ENCODE data around the gene TTC39A.
"Not testable (repeated sequence)": the region's sequence is repeated elsewhere in the genome, so short reads cannot be mapped to it uniquely, and the experiment has no call there.

TTC39A gene

GRCh38 chr1:51325391-51325790 lies 5.0 kb downstream of the TTC39A start:
- no peak for DNase-seq (ENCODE audit: low read depth)
- TF ChIP-seq CTCF (IDR thresholded peaks at IDR 0.05; ENCODE audit: control insufficient read depth, insufficient read depth, low read depth, low read length, missing control alignments), result no peak
- no peak overlapping the region for H3K4me3 ChIP-seq (ENCODE audit: control insufficient read depth, low read depth, low read length)

GRCh38 chr1:51325011-51325385 lies 5.4 kb downstream of the TTC39A start:
- not testable (repeated sequence) for DNase-seq (ENCODE audit: low read depth); H3K4me3 ChIP-seq (ENCODE audit: control insufficient read depth, low read depth, low read length)

- DNase-seq (ENCODE audit: low read depth), result no peak
- TF ChIP-seq CTCF (IDR thresholded peaks at IDR 0.05; ENCODE audit: control insufficient read depth, insufficient read depth, low read depth, low read length, missing control alignments), result no peak
- H3K4me3 ChIP-seq (ENCODE audit: control insufficient read depth, low read depth, low read length), result no peak overlapping the region
Measured at GRCh38 chr1:51324251-51325010, 5.9 kb downstream of the TTC39A start.

- no peak for TF ChIP-seq CTCF (IDR thresholded peaks at IDR 0.05; ENCODE audit: control insufficient read depth, insufficient read depth, low read depth, low read length, missing control alignments)
- no peak for DNase-seq (ENCODE audit: low read depth)
Measured at GRCh38 chr1:51323778-51324177, 6.6 kb downstream of the TTC39A start.

GRCh38 chr1:51322417-51323101 lies 7.8 kb downstream of the TTC39A start:
- TF ChIP-seq CTCF (IDR thresholded peaks at IDR 0.05; ENCODE audit: control insufficient read depth, insufficient read depth, low read depth, low read length, missing control alignments), result no peak
- DNase-seq (ENCODE audit: low read depth), result no peak
- no peak overlapping the region for H3K4me3 ChIP-seq (ENCODE audit: control insufficient read depth, low read depth, low read length)

More at GRCh38 chr1:51323778-51324177, 6.6 kb downstream of the TTC39A start:
- no peak overlapping the region for H3K4me3 ChIP-seq (ENCODE audit: control insufficient read depth, low read depth, low read length)

GRCh38 chr1:51321924-51322280 lies 8.5 kb downstream of the TTC39A start:
- H3K4me3 ChIP-seq (ENCODE audit: control insufficient read depth, low read depth, low read length), result no peak overlapping the region
- TF ChIP-seq CTCF (IDR thresholded peaks at IDR 0.05; ENCODE audit: control insufficient read depth, insufficient read depth, low read depth, low read length, missing control alignments), result no peak
- DNase-seq (ENCODE audit: low read depth), result no peak

Measured in AG09309 (cell line).